ENCODE results near the gene BCL2A1.

The BCL2A1 gene

GRCh38 chr15:80003934-80004472 lies 33.0 kb upstream of the BCL2A1 start:
- H3K9ac ChIP-seq (ENCODE audit: low read depth, low read length): no peak overlapping the region
- H3K36me3 ChIP-seq (ENCODE audit: insufficient read depth, low read length): no peaks in the 10 kb centered on the region
- H3K9me3 ChIP-seq (ENCODE audit: control insufficient read depth, insufficient read depth, low read length): no peaks in the 10 kb centered on the region
- no peaks in the 10 kb centered on the region for H3K4me1 ChIP-seq (ENCODE audit: insufficient read depth, low read length)

DNA sequence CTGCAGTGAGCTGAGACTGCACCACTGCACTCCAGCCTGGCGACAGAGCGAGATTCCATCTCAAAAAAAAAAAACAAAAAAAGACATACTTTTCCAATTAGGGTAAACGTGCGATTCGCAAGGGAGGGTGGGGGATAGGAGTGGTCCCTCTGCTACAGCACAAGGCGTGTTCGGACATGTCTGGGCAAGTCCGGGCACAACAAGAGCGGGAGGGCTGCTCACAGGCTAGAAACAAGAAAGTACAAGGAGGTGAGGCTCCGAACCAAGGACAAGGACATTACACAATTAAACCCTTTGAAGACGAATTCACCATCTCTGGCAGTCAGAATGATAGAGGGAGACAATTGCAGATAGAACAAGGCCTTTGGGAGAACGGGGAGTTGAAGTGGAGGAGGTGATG lies 32.2 kb upstream of the BCL2A1 start:
- H3K9me3 ChIP-seq (ENCODE audit: control insufficient read depth, insufficient read depth, low read length): no peaks in the 10 kb centered on the region
- H3K9ac ChIP-seq (ENCODE audit: low read depth, low read length): no peak overlapping the region
- H3K4me1 ChIP-seq (ENCODE audit: insufficient read depth, low read length): no peaks in the 10 kb centered on the region
- H3K36me3 ChIP-seq (ENCODE audit: insufficient read depth, low read length): no peaks in the 10 kb centered on the region

- no peaks in the 10 kb centered on the region for H3K36me3 ChIP-seq (ENCODE audit: insufficient read depth, low read length)
- H3K9ac ChIP-seq (ENCODE audit: low read depth, low read length): no peak overlapping the region
- no peaks in the 10 kb centered on the region for H3K9me3 ChIP-seq (ENCODE audit: control insufficient read depth, insufficient read depth, low read length)
- no peaks in the 10 kb centered on the region for H3K4me1 ChIP-seq (ENCODE audit: insufficient read depth, low read length)
These were observed 31.3 kb upstream of the BCL2A1 start for GRCh38 chr15:80002267-80002666.

- Histone ChIP-seq H3K36me3 (ENCODE audit: insufficient read depth, low read length) (no peaks in the 10 kb centered on the region), H3K9me3 (ENCODE audit: control insufficient read depth, insufficient read depth, low read length) (no peaks in the 10 kb centered on the region), H3K9ac (ENCODE audit: low read depth, low read length) (no peak overlapping the region), H3K4me1 (ENCODE audit: insufficient read depth, low read length) (no peaks in the 10 kb centered on the region)
These were observed 23.6 kb upstream of the BCL2A1 start for GRCh38 chr15:79994615-79995014.

GRCh38 chr15:79991826-79992225 lies 20.8 kb upstream of the BCL2A1 start:
- Histone ChIP-seq H3K9me3 (ENCODE audit: control insufficient read depth, insufficient read depth, low read length) (no peaks in the 10 kb centered on the region), H3K4me1 (ENCODE audit: insufficient read depth, low read length) (no peaks in the 10 kb centered on the region), H3K36me3 (ENCODE audit: insufficient read depth, low read length) (no peaks in the 10 kb centered on the region), H3K9ac (ENCODE audit: low read depth, low read length) (no peak overlapping the region)

- H3K4me1 ChIP-seq (ENCODE audit: insufficient read depth, low read length): no peaks in the 10 kb centered on the region
- no peaks in the 10 kb centered on the region for H3K9me3 ChIP-seq (ENCODE audit: control insufficient read depth, insufficient read depth, low read length)
- H3K36me3 ChIP-seq (ENCODE audit: insufficient read depth, low read length): no peaks in the 10 kb centered on the region
- H3K9ac ChIP-seq (ENCODE audit: low read depth, low read length): no peak overlapping the region
These were observed 20.0 kb upstream of the BCL2A1 start for GRCh38 chr15:79990997-79991334.

DNA sequence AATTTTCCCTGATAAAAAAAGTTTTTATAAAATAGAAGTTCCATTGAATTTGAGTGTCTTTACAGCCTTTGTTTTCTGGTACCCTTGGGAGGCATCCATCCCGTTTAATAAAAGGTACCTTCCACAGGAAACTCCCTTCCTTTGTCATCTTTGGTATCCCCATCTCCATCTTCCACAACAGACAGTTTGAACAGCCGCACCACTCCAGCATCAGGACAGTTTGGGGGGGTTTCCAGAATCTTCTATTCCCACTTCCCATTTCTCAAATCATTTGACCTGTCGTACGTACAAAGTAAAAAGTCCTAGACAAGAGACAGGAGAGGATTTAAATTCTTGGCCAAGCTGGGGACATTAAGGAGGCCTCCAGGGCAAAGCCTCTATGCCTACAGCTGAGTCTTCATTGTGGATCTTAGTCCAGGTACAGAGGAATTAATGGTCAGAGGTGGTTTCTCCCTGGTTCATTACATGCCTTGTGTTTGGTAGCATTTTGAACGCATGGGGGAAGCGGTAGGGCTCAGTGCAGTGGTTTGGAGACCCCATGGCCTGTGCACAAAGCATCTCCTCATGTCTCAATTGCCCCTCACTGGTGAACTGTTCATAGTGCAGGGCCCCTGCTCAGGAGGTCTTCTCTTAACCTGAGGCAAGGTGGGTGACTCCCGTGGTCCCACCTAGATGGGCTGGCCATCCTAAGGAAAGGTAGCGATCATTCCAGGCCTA lies 19.4 kb upstream of the BCL2A1 start:
- Histone ChIP-seq H3K36me3 (ENCODE audit: insufficient read depth, low read length) (no peaks in the 10 kb centered on the region), H3K9me3 (ENCODE audit: control insufficient read depth, insufficient read depth, low read length) (no peaks in the 10 kb centered on the region), H3K9ac (ENCODE audit: low read depth, low read length) (no peak overlapping the region), H3K4me1 (ENCODE audit: insufficient read depth, low read length) (no peaks in the 10 kb centered on the region)

GRCh38 chr15:79989682-79990081 lies 18.7 kb upstream of the BCL2A1 start:
- H3K9me3 ChIP-seq (ENCODE audit: control insufficient read depth, insufficient read depth, low read length): no peaks in the 10 kb centered on the region
- no peak overlapping the region for H3K9ac ChIP-seq (ENCODE audit: low read depth, low read length)
- no peaks in the 10 kb centered on the region for H3K4me1 ChIP-seq (ENCODE audit: insufficient read depth, low read length)
- no peaks in the 10 kb centered on the region for H3K36me3 ChIP-seq (ENCODE audit: insufficient read depth, low read length)

DNA sequence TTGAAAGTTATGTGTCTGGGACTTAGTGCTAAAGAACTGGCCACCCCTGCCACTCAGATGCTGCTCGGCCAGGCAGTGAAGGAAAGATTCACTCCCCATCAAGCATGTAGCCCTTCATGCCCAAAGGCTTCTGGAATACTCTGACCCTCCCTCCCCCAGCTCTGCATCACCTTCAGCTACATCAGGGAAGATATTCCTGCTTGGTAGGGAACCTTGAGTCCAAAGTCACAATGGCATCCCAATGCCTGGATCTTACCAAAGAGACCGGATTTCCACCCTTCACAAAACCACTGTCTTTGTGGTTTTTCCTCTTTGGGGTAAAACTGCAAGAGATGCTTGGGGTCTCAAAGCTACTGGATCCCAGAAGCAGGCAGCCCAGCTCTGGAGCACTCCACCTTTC lies 18.2 kb upstream of the BCL2A1 start:
- H3K9ac ChIP-seq (ENCODE audit: low read depth, low read length): no peak overlapping the region
- no peaks in the 10 kb centered on the region for H3K4me1 ChIP-seq (ENCODE audit: insufficient read depth, low read length)
- no peaks in the 10 kb centered on the region for H3K9me3 ChIP-seq (ENCODE audit: control insufficient read depth, insufficient read depth, low read length)
- no peaks in the 10 kb centered on the region for H3K36me3 ChIP-seq (ENCODE audit: insufficient read depth, low read length)

DNA sequence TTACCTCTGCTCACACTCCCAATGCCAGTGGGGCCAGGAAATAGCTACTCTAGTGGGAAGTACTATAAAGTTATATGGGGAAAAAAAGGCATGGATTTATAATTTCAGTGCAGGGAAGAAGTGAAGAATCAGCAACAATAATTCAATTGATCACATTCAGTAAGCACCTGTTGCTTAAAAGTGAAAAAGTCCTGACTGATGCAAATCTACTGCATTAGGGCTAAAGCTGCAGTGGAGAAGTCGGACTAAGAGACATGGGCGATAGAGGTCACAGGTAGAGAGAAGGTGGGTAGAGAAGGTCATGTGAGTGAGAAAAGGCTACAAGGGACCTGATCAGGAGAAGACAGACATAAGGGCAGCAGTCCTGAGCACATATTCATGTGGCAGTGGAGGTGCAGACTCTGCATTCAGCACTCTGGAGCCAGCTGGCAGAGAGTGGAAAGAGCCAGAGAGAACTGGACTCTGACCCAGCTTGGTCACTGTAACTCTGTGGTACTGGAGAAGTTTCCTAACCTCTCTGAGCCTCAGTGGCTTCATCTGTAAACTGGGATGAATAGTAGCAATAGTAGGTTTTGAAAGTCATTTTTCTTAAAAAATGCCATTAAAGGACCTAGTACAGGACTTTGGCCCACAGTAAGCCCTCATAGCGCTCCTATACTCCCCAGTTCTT lies 17.6 kb upstream of the BCL2A1 start:
- no peaks in the 10 kb centered on the region for H3K9me3 ChIP-seq (ENCODE audit: control insufficient read depth, insufficient read depth, low read length)
- H3K4me1 ChIP-seq (ENCODE audit: insufficient read depth, low read length): no peaks in the 10 kb centered on the region
- no peak overlapping the region for H3K9ac ChIP-seq (ENCODE audit: low read depth, low read length)
- H3K36me3 ChIP-seq (ENCODE audit: insufficient read depth, low read length): no peaks in the 10 kb centered on the region

- H3K36me3 ChIP-seq (ENCODE audit: insufficient read depth, low read length): no peaks in the 10 kb centered on the region
- no peaks in the 10 kb centered on the region for H3K4me1 ChIP-seq (ENCODE audit: insufficient read depth, low read length)
- H3K9ac ChIP-seq (ENCODE audit: low read depth, low read length): no peak overlapping the region
- no peaks in the 10 kb centered on the region for H3K9me3 ChIP-seq (ENCODE audit: control insufficient read depth, insufficient read depth, low read length)
These were observed 17.0 kb upstream of the BCL2A1 start for GRCh38 chr15:79987969-79988368.

DNA sequence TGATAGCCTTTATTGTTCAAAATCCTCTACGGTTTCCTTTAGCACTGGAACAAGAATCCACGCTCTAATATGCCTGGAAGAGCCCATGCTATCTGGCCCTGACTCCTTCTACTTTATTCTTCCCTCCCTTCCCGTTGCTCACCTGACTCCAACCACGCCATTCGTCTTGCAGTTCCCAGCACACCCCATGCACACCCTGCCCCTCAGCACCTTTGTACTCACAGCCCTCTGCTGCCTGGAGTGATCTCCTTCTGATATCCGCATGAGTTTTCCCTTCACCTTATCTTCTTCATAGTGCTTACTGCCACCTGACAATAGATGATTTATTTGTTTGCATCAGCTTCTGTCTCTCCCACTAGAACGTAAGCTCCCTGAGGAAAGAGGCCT lies 16.6 kb upstream of the BCL2A1 start:
- Histone ChIP-seq H3K36me3 (ENCODE audit: insufficient read depth, low read length) (no peaks in the 10 kb centered on the region), H3K9ac (ENCODE audit: low read depth, low read length) (no peak overlapping the region), H3K4me1 (ENCODE audit: insufficient read depth, low read length) (no peaks in the 10 kb centered on the region), H3K9me3 (ENCODE audit: control insufficient read depth, insufficient read depth, low read length) (no peaks in the 10 kb centered on the region)

DNA sequence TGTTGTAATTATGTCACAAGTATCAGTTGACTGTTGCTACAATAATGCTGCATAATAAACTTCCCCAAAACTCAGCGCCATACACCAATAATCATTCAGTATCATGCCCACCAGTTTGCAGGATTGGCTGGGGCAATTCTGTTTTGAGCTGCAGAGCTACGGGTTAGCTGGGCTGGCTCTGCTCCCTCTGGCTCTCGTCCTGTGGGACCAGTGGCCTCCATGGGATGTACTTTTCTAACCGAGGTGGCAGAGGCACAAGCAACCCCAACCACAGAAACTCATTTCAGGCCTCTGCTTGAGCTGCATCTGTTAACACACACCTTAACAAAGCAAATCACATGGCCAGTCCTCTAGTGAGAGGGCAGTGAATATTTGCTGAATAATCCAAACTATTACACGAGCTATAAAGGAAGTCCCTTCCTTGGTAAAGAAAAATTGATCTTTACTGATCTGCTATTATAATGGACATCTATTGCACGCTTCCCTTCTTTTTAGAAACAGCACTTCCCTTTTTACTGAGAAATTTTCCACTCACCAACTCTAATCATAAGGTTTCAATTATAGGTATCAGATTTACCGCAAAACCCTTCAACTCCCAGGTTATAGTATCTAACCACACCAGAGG lies 10.9 kb upstream of the BCL2A1 start:
- H3K36me3 ChIP-seq (ENCODE audit: insufficient read depth, low read length): no peaks in the 10 kb centered on the region
- H3K9ac ChIP-seq (ENCODE audit: low read depth, low read length): no peak overlapping the region
- no peaks in the 10 kb centered on the region for H3K9me3 ChIP-seq (ENCODE audit: control insufficient read depth, insufficient read depth, low read length)
- no peaks in the 10 kb centered on the region for H3K4me1 ChIP-seq (ENCODE audit: insufficient read depth, low read length)

GRCh38 chr15:79978655-79979514 lies 7.9 kb upstream of the BCL2A1 start:
- H3K4me1 ChIP-seq (ENCODE audit: insufficient read depth, low read length): no peaks in the 10 kb centered on the region
- no peak overlapping the region for H3K9ac ChIP-seq (ENCODE audit: low read depth, low read length)

More at GRCh38 chr15:79978655-79979514, 7.9 kb upstream of the BCL2A1 start:
- Histone ChIP-seq H3K36me3 (ENCODE audit: insufficient read depth, low read length) (no peaks in the 10 kb centered on the region), H3K9me3 (ENCODE audit: control insufficient read depth, insufficient read depth, low read length) (no peaks in the 10 kb centered on the region)

Measured in ES-I3 (cell line).